ENCODE data around the gene CACNA1A. TPM values are rescaled to one million over a fixed set of nuclear protein-coding genes. Genes with fewer than 3 reads are reported as not detected.

The CACNA1A gene
- total RNA-seq, 8 experiments from 2014 or later = 1.9 to 23.0 (median 7.5) TPM

DNA sequence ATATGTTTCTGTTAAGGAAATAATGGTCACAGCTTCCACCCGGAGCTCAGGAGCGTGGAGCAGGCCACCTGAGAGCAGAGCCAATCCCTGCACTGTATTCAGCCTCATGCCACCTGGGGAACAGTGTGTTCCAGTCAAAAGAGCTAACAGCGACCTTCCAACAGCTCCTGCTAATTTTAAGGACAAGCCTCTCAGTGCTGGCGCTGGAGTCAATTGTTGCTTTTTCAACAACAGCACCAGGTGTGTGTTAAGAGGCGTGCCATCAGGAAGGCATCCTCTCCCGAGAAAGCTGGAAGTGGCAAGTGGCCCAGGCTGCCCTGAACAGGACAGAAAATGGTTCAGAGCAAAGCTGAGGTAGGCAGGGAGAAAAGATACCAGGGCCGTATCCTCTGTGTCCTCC is 102.0 kb downstream of the CACNA1A start:
- WGBS, 10 experiments = 38 to 80% (median 54%) methylated on average over 2 to 6 of the region's 7 CpGs; no CpG with 5 or more reads in 5 of the 10 experiments

DNA sequence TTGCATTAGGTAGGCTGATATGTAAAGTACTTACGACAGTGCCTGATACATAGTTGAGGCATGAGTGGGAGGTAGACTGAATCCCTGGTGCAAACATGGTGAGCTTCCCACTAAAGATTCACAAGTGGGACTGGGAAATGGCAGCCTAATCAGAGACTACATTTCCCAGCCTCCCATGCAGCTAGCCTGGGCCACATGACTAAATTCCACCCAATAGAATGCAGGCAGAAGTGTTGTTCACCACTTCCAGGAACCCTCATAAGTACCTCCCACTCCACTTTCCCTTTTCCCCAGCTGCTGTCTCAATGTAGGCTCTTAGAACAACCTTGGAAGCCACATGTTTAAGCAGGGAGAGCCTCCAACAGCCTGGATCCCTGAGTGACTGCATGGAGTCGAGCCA is 104.9 kb downstream of the CACNA1A start:
- no peak for ATAC-seq (replicated peaks in 6 of 8)
- 20 to 100% (median 89%) methylated on average over 1 of the region's 2 CpGs; no CpG with 5 or more reads in 6 of the 10 experiments for WGBS, 10 experiments
- Histone ChIP-seq H3K4me3 (no peak overlapping the region), H3K27ac (no peak overlapping the region), H3K4me1 (replicated peaks in 1 of 2) (peaks cover 8 to 9% of the 10 kb centered on the region in 2 donors)
- in situ Hi-C loops (cut with MboI; ENCODE audit: low pct_unique_long_range_greater_than_20kb in 2 of 9, low sequenced_read_pairs in 9 of 9, unreplicated experiment in 9 of 9) = no loop called here

More for the DNA sequence above, 102.0 kb downstream of the CACNA1A start:
- Histone ChIP-seq H3K4me3 (no peak overlapping the region), H3K27ac (no peak overlapping the region), H3K4me1 (replicated peaks in 1 of 2) (peaks cover 5 to 9% of the 10 kb centered on the region in 2 donors)
- no peak for ATAC-seq (replicated peaks in 6 of 8)
- in situ Hi-C loops (cut with MboI; ENCODE audit: low pct_unique_long_range_greater_than_20kb in 2 of 9, low sequenced_read_pairs in 9 of 9, unreplicated experiment in 9 of 9) = no loop called here

DNA sequence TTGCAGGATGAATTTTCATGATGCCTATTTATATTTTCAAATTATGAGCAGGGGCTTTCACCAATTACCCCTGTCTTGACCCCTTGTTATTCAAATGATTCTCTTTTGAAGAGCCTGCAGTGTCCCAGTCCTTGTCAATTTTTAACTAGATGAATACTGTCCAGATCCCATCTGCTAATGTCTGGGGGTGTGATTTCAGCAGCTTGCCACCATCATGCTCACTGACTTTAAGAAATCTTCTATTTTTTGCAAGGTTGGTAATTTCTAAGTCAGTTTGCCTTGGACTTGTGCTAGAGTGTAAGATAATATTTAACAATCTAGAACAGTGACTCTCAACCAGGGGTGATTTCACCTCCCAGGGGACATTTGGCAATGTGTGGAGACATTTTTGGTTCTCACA is 106.0 kb downstream of the CACNA1A start:
- H3K27ac ChIP-seq = no peak overlapping the region
- in situ Hi-C loops (cut with MboI; ENCODE audit: low pct_unique_long_range_greater_than_20kb in 2 of 9, low sequenced_read_pairs in 9 of 9, unreplicated experiment in 9 of 9) = no loop called here
- ATAC-seq (replicated peaks in 6 of 8) = no peak
- H3K4me1 ChIP-seq (replicated peaks in 1 of 2) = peaks cover 10% of the 10 kb centered on the region in 2 donors
- H3K4me3 ChIP-seq = no peak overlapping the region

DNA sequence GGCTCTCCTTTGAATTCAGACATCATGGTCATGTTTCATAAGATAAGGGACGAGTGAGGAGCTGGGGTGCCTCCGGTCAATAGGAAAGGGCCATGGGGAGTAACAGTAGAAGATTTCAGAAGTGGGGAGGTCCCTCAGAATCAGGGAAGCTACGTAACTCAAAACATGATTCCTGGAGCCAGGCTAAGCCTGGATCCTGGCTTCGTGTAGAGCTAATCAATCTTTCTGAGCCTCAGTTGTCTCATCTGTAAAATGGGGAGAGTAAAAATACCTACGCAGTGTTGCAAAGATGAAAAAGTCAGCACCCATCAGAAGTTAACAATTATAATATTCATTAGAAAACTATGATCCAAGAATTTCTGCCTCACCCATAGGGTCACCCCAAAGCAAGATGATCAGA is 106.5 kb downstream of the CACNA1A start:
- Histone ChIP-seq H3K27ac (no peak overlapping the region), H3K4me1 (replicated peaks in 1 of 2) (peaks cover 10% of the 10 kb centered on the region in 2 donors), H3K4me3 (no peak overlapping the region)
- ATAC-seq (replicated peaks in 6 of 8) = no peak
- in situ Hi-C loops (cut with MboI; ENCODE audit: low pct_unique_long_range_greater_than_20kb in 2 of 9, low sequenced_read_pairs in 9 of 9, unreplicated experiment in 9 of 9) = no loop called here
- WGBS, 10 experiments = 44 to 100% (median 80%) methylated on average over 1 to 5 of the region's 5 CpGs; no CpG with 5 or more reads in 1 of the 10 experiments

DNA sequence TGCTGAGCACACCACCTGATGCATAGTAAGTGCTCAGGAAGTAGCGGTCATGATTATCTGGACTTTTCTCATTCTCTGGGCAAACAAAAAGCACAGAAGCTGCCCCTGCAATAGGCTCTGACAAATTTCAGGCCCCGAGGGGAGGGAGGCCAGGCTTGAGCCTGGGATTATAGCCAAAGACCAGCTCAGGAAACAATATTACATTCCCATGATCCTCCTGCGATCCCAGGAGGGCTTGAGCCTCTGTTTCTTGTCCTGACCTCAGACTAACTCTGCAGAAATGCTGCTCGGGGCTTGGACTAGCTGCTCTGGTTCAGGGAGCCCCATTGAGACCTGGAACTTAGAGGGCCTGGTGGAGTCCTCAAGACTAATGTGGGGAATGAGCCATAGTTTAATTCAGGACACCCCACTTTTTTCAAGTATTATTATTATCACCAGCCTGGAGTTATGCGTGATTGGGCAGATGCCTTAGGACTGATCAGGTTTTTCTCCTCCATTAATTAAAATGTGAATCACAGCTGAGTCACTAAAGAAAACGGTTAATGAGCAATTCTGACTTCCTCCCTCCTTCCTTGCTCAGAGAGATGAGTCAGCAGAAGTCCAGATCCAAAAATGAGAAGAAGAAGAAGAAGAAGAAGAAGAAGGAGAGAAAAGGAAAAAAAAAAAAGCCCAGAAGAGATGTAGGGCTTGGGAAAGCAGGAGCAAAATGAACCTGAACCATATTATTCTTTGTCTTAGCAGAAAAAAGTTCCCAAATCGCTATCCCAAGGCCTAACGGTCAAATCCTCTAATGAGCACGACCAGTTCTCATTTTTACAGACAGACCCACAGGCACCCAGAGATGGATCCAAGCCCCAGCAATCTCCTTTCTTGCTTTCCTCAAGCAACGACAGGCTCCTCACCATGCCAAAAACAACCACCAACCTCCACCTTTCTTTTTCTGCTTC is 107.2 kb downstream of the CACNA1A start:
- H3K27ac ChIP-seq = no peak overlapping the region
- H3K4me3 ChIP-seq = no peak overlapping the region
- peak in 3 of 8 experiments; percentile 5 to 83 (median 74) for ATAC-seq (replicated peaks in 6 of 8)
- H3K4me1 ChIP-seq (replicated peaks in 1 of 2) = peaks cover 10% of the 10 kb centered on the region in 2 donors
- in situ Hi-C loops (cut with MboI; ENCODE audit: low pct_unique_long_range_greater_than_20kb in 2 of 9, low sequenced_read_pairs in 9 of 9, unreplicated experiment in 9 of 9) = no loop called here
- WGBS, 10 experiments = 0 to 91% (median 64%) methylated on average over 2 to 9 of the region's 10 CpGs

DNA sequence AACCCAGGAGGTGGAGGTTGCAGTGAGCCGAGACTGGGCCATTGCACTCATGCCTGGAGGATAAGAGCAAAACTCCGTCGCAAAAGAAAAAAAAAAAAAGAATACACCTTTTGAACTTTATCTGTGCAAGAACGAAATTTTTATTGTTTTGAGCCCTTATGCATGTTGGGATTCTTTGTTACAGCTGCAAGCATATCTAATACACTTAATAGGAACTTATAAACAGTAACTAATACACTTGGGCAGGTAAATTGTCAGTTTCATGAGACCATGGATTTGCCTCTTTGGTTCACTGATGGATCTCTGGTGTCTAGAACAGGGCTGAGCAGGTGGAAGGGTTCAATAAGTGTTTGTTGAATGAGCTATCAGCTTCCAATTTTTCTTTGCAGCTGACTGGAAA is 108.1 kb downstream of the CACNA1A start:
- Histone ChIP-seq H3K4me1 (replicated peaks in 1 of 2) (peaks cover 10% of the 10 kb centered on the region in 2 donors), H3K4me3 (no peak overlapping the region), H3K27ac (no peak overlapping the region)
- in situ Hi-C loops (cut with MboI; ENCODE audit: low pct_unique_long_range_greater_than_20kb in 2 of 9, low sequenced_read_pairs in 9 of 9, unreplicated experiment in 9 of 9) = no loop called here
- 83 to 100% (median 94%) methylated on average over 1 to 4 of the region's 4 CpGs; no CpG with 5 or more reads in 5 of the 10 experiments for WGBS, 10 experiments
- ATAC-seq (replicated peaks in 6 of 8) = no peak

DNA sequence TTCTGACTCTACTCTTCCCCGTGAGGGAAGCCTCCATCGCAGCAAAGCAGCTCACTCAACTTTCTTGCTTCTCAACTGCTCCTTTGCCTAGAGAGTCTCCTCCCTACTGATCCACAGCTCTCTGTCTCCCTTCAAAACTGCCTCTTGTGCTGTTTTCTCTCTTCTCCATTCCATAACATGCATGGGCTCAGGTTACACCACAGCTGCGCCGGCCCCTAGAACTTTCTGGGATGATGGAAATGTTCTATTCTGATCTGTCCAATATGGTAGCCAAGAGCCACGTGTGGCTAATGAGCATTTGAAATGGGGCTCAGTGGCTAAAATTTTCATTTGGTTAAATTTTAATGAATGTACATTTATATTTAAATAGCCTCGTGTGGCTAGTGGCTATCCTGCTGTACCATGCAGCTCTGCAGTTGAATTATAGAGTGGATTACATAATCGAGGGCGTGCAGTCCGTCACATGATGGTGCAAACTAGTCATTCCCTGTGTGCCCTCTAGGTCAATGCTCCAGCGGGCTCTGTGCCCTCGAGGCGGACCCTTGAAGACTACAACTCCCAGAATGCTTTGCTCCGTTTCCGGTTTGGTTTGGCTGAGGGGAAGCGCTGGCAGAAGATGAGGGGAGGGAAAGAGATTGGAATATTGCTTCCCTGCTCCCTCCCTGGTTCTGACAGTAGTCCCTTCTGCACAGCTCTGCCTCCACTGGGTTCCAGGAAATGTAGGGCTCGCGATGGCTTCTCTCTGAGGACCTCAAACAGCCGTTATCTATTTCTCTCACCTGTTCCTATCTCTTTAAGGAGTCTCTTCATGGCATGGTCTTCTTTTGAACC is 109.8 kb downstream of the CACNA1A start:
- peak overlapping the region in 3 of 5 donors; percentile 4 to 18 (median 17) for H3K4me3 ChIP-seq
- no peak overlapping the region for H3K27ac ChIP-seq
- in situ Hi-C loops (cut with MboI; ENCODE audit: low pct_unique_long_range_greater_than_20kb in 2 of 9, low sequenced_read_pairs in 9 of 9, unreplicated experiment in 9 of 9) = no loop called here
- 0 to 74% (median 37%) methylated on average over 2 to 13 of the region's 18 CpGs for WGBS, 10 experiments
- peak; percentile 63 to 99 (median 98) for ATAC-seq (replicated peaks in 6 of 8)
- H3K4me1 ChIP-seq (replicated peaks in 1 of 2) = peaks cover 10% of the 10 kb centered on the region in 2 donors

DNA sequence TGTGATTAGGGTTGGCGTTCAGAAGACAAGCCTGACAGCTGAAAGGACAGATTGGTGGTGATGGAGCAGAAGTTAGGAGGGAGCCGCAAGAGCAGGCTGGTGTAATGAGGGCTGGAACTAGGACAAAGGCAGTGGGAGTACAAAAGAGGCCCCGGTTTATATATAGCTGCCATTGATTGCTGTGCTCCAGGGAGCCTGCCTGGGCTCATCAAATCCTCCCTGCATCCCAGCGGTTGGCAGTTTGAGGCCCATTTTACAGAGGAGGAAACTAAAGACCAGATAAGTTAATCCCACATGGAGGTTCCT is 123.7 kb downstream of the CACNA1A start:
- in situ Hi-C loops (cut with MboI; ENCODE audit: low pct_unique_long_range_greater_than_20kb in 2 of 9, low sequenced_read_pairs in 9 of 9, unreplicated experiment in 9 of 9) = no loop called here
- no peak overlapping the region for H3K27ac ChIP-seq
- no peak overlapping the region for H3K4me3 ChIP-seq
- 0 to 87% (median 77%) methylated on average over 1 to 2 of the region's 4 CpGs; no CpG with 5 or more reads in 4 of the 10 experiments for WGBS, 10 experiments
- ATAC-seq (replicated peaks in 6 of 8) = no peak
- H3K4me1 ChIP-seq (replicated peaks in 1 of 2) = no peaks in the 10 kb centered on the region

DNA sequence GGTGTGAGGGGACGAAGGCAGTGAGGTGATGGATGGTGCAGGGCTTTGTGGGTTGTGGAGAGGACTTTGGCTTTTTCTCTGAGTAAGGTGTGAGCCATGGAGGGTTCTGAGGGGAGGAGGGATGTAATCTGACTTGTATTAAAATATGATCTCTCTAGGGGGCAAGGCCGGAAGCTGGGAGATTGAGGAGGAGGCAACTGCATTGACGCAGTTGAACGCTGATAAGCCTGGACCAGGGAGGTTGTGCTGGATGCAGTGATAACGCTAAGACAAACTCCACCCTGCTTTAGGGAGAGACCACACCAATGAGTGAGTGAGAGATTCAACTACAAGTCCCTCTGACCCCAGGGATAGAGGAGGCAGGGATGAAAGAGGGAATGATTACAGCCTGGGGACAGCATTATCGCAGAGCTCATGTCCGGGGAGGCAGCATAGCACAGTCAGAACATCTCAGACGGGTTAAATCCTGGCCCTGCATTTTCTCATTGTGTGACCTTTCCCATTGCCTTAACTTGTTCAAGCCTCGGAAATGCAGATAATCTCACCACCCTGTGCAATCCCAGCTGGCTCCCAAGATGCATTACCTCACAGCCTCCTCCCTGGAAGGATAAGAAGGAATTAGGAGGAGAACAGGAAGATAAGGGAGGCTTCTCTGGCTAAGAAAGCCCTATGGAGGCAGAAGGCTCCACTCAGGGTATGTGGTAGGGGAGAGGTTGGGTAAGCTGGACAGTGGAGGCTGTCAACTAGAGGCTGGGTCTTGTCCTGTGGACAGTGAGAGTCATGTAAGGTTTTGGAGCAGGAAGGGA is 124.2 kb downstream of the CACNA1A start:
- no peak for ATAC-seq (replicated peaks in 6 of 8)
- Histone ChIP-seq H3K4me1 (replicated peaks in 1 of 2) (no peaks in the 10 kb centered on the region), H3K27ac (no peak overlapping the region), H3K4me3 (no peak overlapping the region)
- WGBS, 10 experiments = 20 to 96% (median 67%) methylated on average over 1 to 7 of the region's 9 CpGs; no CpG with 5 or more reads in 1 of the 10 experiments
- in situ Hi-C loops (cut with MboI; ENCODE audit: low pct_unique_long_range_greater_than_20kb in 2 of 9, low sequenced_read_pairs in 9 of 9, unreplicated experiment in 9 of 9) = no loop called here

DNA sequence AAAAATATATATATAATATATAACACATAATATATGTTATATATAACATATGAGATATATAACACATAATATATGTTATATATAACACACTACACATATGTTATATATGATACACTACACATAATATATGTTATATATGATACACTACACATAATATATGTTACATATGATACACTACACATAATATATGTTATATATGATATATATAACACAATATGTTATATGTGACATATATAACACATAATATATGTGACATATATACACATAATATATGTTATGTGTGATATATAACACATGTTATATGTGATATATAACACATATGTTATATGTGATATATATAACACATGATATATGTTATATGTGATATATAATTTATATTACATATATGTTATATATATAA is 129.7 kb downstream of the CACNA1A start:
- in situ Hi-C loops (cut with MboI; ENCODE audit: low pct_unique_long_range_greater_than_20kb in 2 of 9, low sequenced_read_pairs in 9 of 9, unreplicated experiment in 9 of 9) = no loop called here
- H3K4me3 ChIP-seq = no peak overlapping the region
- ATAC-seq (replicated peaks in 6 of 8) = no peak
- H3K4me1 ChIP-seq (replicated peaks in 1 of 2) = no peaks in the 10 kb centered on the region
- H3K27ac ChIP-seq = no peak overlapping the region

DNA sequence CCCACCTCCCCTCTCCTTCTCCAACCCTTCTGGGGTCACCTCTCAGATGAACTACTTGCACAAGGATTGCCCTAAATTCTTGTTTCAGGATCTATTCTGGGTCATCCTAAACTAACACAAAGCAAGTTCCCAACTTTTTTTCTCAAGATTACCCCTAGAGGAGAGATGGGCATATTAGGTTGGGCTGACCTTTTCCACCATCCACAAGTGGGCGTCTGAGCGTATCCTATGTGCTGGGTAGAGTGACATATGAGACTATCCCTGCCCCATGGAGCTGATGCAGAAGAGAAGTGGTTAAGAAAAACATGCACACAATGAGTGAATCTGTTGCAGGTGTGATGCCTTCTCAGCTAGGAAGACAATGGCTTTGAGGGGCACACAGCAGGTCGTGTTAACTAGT is 132.7 kb downstream of the CACNA1A start:
- no peak for ATAC-seq (replicated peaks in 6 of 8)
- in situ Hi-C loops (cut with MboI; ENCODE audit: low pct_unique_long_range_greater_than_20kb in 2 of 9, low sequenced_read_pairs in 9 of 9, unreplicated experiment in 9 of 9) = no loop called here
- Histone ChIP-seq H3K4me1 (replicated peaks in 1 of 2) (no peaks in the 10 kb centered on the region), H3K4me3 (no peak overlapping the region), H3K27ac (no peak overlapping the region)
- 0 to 100% (median 63%) methylated on average over 1 to 2 of the region's 3 CpGs; no CpG with 5 or more reads in 5 of the 10 experiments for WGBS, 10 experiments

DNA sequence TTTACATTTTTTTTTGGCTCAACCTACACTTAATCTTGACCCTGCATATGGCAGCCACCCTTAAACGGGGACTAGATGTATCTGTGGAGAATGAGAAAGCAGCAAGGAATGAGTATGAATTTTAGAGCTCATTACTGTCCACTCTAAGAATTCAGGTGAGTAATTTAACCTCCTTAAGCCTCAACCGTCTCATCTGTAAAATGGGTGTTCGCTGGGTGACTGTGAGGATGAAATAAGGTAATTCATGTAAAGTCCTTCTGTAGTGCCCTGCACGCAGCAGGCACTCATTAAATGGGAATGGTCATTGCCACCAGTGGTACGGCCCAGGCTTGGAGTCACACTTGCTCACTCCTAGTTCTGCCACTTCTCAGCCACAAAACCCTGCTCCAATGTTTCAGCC is 135.3 kb downstream of the CACNA1A start:
- WGBS, 10 experiments = 40 to 100% (median 75%) methylated on average over 1 to 5 of the region's 5 CpGs; no CpG with 5 or more reads in 2 of the 10 experiments
- in situ Hi-C loops (cut with MboI; ENCODE audit: low pct_unique_long_range_greater_than_20kb in 2 of 9, low sequenced_read_pairs in 9 of 9, unreplicated experiment in 9 of 9) = no loop called here
- Histone ChIP-seq H3K4me3 (no peak overlapping the region), H3K27ac (no peak overlapping the region), H3K4me1 (replicated peaks in 1 of 2) (no peaks in the 10 kb centered on the region)
- no peak for ATAC-seq (replicated peaks in 6 of 8)
